ENCODE measurements around the gene ACSL3.

ACSL3 gene

DNA sequence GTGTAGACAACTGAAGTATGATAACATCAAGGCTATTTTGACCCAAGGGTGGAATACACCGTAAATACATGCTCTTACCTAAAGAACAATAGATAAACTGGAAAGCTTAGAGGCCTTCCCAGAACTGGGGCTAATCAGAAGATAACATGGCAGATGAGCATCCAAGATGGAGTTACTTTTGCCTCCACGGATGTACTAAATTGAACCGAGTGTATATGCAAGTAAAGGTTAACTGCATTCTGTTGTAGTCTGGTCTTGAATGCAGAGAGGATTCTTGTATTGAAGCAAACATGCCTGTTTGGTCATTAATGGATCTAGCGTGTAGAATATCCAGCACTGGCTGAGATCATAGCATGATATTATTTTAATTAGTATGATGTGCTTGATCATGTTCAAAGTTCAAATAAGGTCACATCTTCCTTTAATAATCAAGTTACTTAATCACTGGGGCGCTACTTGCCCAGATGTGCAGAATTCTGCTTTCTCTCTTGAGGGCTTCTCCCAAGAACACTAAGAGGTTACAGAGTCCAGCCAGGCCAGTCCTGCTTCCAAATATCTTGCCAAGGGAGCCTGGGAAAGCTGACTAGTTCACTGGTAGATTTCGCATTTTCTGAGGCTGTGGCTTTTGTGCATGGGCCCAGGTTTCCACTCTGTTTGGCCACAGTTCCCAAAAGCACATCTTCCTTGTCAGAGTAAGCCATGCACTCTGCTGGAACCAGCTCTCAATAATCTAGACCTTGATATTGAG, 37.5 kb upstream of the ACSL3 start:
- no peak overlapping the region for H3K4me3 ChIP-seq (ENCODE audit: low read depth, low read length)
- H3K4me2 ChIP-seq (ENCODE audit: low read length), result no peak overlapping the region
- no peaks in the 10 kb centered on the region for H3K9me3 ChIP-seq (ENCODE audit: control insufficient read depth, low read length)
- no peaks in the 10 kb centered on the region for H3K36me3 ChIP-seq (ENCODE audit: control insufficient read depth, insufficient read depth, low read length)
- peak overlapping the region; percentile 60 for H2AFZ ChIP-seq
- H3K27ac ChIP-seq, result peak overlapping the region; percentile 58
- peaks cover 2% of the 10 kb centered on the region for H3K79me2 ChIP-seq
- H3K27me3 ChIP-seq (ENCODE audit: control insufficient read depth, insufficient read depth, low read length), result no peaks in the 10 kb centered on the region
- H3K9ac ChIP-seq, result no peak overlapping the region
- H3K4me1 ChIP-seq, result peaks cover 26% of the 10 kb centered on the region
- TF ChIP-seq, protein P1, sequence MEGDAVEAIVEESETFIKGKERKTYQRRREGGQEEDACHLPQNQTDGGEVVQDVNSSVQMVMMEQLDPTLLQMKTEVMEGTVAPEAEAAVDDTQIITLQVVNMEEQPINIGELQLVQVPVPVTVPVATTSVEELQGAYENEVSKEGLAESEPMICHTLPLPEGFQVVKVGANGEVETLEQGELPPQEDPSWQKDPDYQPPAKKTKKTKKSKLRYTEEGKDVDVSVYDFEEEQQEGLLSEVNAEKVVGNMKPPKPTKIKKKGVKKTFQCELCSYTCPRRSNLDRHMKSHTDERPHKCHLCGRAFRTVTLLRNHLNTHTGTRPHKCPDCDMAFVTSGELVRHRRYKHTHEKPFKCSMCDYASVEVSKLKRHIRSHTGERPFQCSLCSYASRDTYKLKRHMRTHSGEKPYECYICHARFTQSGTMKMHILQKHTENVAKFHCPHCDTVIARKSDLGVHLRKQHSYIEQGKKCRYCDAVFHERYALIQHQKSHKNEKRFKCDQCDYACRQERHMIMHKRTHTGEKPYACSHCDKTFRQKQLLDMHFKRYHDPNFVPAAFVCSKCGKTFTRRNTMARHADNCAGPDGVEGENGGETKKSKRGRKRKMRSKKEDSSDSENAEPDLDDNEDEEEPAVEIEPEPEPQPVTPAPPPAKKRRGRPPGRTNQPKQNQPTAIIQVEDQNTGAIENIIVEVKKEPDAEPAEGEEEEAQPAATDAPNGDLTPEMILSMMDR (IDR thresholded peaks at IDR 0.05), result no peak

DNA sequence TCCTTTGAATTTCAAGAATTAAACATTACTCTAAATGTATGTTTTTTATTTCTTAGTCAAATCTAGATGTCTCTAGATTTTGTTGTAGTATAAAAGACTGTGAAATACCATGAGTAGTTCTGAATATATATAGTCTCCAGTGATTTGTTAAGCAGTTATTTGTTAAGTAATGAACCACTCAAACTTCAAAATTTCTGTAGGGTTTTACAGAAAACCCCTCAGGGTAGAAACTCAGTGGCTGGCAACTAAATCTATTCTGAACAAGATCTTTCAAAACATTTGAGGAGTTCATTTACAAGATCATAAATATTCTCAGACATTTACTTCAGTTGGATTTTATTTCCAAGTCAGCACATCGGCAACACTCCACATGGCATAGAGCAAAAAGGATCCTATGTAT, 35.8 kb upstream of the ACSL3 start:
- Histone ChIP-seq H3K4me3 (ENCODE audit: low read depth, low read length) (no peak overlapping the region), H3K4me1 (peaks cover 23% of the 10 kb centered on the region), H3K36me3 (ENCODE audit: control insufficient read depth, insufficient read depth, low read length) (no peaks in the 10 kb centered on the region), H3K27ac (no peak overlapping the region), H3K9ac (no peak overlapping the region), H3K4me2 (ENCODE audit: low read length) (no peak overlapping the region), H3K79me2 (no peaks in the 10 kb centered on the region), H3K27me3 (ENCODE audit: control insufficient read depth, insufficient read depth, low read length) (no peaks in the 10 kb centered on the region), H3K9me3 (ENCODE audit: control insufficient read depth, low read length) (no peaks in the 10 kb centered on the region), H2AFZ (no peak overlapping the region)
- TF ChIP-seq, protein P1 (IDR thresholded peaks at IDR 0.05), result no peak

DNA sequence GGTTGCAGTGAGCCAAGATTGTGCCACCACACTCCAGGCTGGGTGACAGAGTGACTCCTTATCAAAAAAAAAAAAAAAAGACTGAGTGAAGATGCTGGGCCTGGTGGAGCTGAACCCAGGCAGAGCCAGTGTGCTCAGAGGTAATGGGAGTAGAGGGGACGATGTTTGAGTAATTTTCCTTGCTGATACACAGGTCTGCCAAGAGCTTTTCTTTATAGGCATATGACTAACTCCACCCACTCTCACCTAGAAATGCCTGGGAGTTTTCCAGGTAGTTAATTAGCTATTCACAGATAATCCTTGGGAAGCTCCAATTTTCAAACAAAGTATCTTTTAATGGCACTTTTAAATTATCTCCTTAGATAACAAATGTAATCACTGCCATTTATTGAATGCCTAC, 33.4 kb upstream of the ACSL3 start:
- Histone ChIP-seq H3K9me3 (ENCODE audit: control insufficient read depth, low read length) (no peaks in the 10 kb centered on the region), H3K4me1 (peaks cover 17% of the 10 kb centered on the region), H3K4me3 (ENCODE audit: low read depth, low read length) (no peak overlapping the region), H2AFZ (peak overlapping the region; percentile 3), H3K79me2 (no peaks in the 10 kb centered on the region), H3K36me3 (ENCODE audit: control insufficient read depth, insufficient read depth, low read length) (no peaks in the 10 kb centered on the region), H3K27me3 (ENCODE audit: control insufficient read depth, insufficient read depth, low read length) (no peaks in the 10 kb centered on the region), H3K4me2 (ENCODE audit: low read length) (no peak overlapping the region), H3K9ac (no peak overlapping the region), H3K27ac (no peak overlapping the region)
- TF ChIP-seq, protein P1 (IDR thresholded peaks at IDR 0.05), result no peak

DNA sequence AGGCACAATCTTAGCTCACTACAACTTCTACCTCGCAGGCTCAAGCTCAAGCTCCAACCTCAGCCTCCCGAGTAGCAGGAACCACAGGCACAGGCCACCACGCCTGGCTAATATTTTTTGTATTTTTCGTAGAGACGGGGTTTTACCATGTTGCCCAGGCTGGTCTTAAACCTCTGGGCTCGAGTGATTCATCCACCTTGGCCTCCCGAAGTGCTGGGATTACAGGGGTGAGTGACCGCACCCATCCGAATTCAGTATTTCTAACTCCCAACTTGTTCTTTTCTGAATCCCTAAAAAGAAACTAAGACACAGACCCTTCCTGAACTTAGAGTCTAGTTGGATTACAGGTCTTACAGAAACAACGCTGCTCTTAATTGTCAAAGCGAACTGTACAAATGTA, 32.3 kb upstream of the ACSL3 start:
- no peak overlapping the region for H3K4me3 ChIP-seq (ENCODE audit: low read depth, low read length)
- no peaks in the 10 kb centered on the region for H3K9me3 ChIP-seq (ENCODE audit: control insufficient read depth, low read length)
- no peak overlapping the region for H3K4me2 ChIP-seq (ENCODE audit: low read length)
- no peak overlapping the region for H3K27ac ChIP-seq
- H3K27me3 ChIP-seq (ENCODE audit: control insufficient read depth, insufficient read depth, low read length), result no peaks in the 10 kb centered on the region
- no peaks in the 10 kb centered on the region for H3K79me2 ChIP-seq
- no peak overlapping the region for H3K9ac ChIP-seq
- peak overlapping the region; percentile 17 for H2AFZ ChIP-seq
- TF ChIP-seq, protein P1 (IDR thresholded peaks at IDR 0.05), result no peak
- no peaks in the 10 kb centered on the region for H3K36me3 ChIP-seq (ENCODE audit: control insufficient read depth, insufficient read depth, low read length)
- H3K4me1 ChIP-seq, result peaks cover 13% of the 10 kb centered on the region

DNA sequence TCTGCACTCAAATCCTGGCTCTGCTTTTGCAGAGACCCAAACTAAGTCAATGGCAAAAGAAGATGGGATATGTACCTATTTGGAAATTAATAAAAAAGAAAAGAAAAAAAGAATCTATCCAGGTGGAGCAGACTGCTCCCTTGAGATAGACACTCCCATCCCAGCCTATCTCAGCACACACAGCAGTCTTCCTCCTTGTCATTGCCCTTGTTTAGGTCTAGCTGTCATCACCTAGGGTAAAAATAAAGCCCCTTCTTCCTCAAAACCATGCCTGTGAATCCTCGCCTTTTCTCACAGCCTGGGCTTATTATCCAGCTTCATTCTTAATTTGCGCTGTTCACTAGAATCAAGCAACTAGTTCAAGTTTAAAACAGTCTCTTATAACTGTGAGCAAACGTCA, 30.7 kb upstream of the ACSL3 start:
- Histone ChIP-seq H3K4me1 (peaks cover 22% of the 10 kb centered on the region), H3K79me2 (no peaks in the 10 kb centered on the region), H3K27me3 (ENCODE audit: control insufficient read depth, insufficient read depth, low read length) (no peaks in the 10 kb centered on the region), H3K9me3 (ENCODE audit: control insufficient read depth, low read length) (no peaks in the 10 kb centered on the region), H3K9ac (no peak overlapping the region), H2AFZ (no peak overlapping the region), H3K27ac (no peak overlapping the region), H3K4me3 (ENCODE audit: low read depth, low read length) (no peak overlapping the region), H3K4me2 (ENCODE audit: low read length) (no peak overlapping the region), H3K36me3 (ENCODE audit: control insufficient read depth, insufficient read depth, low read length) (no peaks in the 10 kb centered on the region)
- TF ChIP-seq, protein P1 (IDR thresholded peaks at IDR 0.05), result no peak
